Measurements from ENCODE around the gene TLCD3B.
"Not testable (repeated sequence)": the region's sequence is repeated elsewhere in the genome, so short reads cannot be mapped to it uniquely, and the experiment has no call there.

Gene TLCD3B

GRCh38 chr16:30025156-30025555 lies 5.9 kb downstream of the TLCD3B start:
- no peak for DNase-seq

GRCh38 chr16:30024451-30024850 lies 6.6 kb downstream of the TLCD3B start:
- DNase-seq, result no peak

- no peak for DNase-seq
Measured at GRCh38 chr16:30023586-30023985, 7.5 kb downstream of the TLCD3B start.

- no peak for DNase-seq
Measured at GRCh38 chr16:30022887-30023286, 8.2 kb downstream of the TLCD3B start, which contains the start of gene C16orf92. Gene C16orf92, plus strand, starts transcription at chr16:30023198. Its CDS starts 143 bp downstream, at chr16:30023341.

- no peak for DNase-seq
Measured at GRCh38 chr16:30018731-30019158, 12.3 kb downstream of the TLCD3B start.

- DNase-seq, result not testable (repeated sequence)
Measured at GRCh38 chr16:30017937-30018336, 13.1 kb downstream of the TLCD3B start.

DNA sequence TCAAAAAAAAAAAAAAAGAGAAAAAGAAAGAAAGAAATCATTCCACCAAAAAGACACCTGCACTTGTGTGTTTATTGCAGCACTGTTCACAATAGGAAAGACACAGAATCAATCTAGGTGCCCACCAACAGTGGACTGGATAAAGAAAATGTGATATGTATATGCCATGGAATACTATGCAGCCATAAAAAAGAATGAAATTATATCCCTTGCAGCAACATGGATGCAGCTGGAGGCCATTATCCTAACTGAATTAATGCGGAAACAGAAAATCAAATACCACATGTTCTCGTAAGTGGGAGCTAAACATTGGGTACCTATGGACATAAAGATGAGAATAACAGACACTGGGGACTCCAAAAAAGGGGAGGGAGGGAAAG lies 13.8 kb downstream of the TLCD3B start:
- no peak for DNase-seq

DNA sequence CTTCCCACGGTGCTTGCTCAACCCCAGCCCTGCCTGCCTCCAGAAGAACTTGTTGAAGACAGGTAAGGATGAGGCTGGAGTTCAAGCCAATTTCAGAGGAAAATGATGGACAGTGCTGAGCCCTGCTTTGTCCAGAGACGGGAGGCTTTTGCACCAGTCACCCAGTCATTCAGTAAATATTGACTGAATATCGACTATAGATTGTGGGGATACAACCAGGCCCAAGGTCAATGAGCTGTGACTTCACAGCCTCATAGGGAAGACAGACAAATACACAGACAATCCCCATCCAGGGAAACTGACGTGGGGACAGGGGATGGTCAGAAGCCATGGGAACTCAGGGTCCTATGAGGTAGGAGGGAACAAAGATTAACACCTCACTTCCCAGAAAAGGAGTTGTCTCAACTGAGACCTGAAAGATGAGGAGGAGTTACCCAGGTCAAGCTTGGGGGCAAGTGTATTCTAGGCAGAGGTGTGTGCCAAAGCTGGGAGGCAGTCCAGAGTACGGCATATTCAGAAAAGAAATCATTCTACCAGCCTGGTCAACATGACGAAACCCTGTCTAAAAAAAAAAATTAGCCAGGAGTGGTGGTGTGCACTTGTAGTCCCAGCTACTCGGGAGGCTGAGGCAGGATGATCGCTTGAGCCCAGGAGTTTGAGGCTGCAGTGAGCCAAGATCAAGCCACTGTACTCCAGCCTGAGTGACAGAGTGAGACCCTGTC lies 14.4 kb downstream of the TLCD3B start:
- no peak for DNase-seq

DNA sequence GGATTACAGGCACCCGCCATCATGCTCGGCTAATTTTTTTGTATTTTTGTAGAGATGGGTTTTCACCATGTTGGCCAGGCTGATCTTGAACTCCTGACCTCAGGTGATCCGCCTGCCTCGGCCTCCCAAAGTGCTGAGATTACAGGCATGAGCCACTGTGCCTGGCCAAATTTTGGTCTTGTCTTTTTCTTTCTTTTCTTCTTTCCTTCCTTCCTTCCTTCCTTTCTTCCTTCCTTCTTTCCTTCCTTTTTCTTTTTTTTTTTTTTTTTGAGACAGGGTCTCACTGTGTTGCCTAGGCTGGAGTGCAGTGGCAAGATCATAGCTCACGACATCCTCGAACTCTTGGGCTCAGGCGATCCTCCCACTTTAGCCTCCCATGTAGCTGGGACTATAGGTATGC lies 15.6 kb downstream of the TLCD3B start:
- DNase-seq, result not testable (repeated sequence)

DNA sequence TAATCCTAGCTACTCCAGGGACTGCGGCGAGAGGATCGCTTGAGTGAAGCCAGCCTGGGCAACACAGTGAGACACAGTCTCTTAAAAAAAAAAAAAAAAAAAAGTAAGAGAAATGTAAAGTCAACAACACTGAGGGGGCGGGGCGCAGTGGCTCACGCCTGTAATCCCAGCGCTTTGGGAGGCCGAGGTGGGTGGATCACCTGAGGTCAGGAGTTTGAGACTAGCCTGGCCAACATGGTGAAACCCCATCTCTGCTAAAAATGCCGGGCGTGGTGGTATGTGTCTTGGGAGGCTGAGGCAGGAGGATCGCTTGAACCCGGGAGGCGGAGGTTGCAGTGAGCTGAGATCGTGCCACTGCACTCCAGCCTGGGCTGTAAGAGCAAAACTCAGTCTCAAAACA lies 18.5 kb downstream of the TLCD3B start:
- DNase-seq, result not testable (repeated sequence)

- no peak for DNase-seq
Measured at GRCh38 chr16:30011714-30012504, 19.2 kb downstream of the TLCD3B start.

DNA sequence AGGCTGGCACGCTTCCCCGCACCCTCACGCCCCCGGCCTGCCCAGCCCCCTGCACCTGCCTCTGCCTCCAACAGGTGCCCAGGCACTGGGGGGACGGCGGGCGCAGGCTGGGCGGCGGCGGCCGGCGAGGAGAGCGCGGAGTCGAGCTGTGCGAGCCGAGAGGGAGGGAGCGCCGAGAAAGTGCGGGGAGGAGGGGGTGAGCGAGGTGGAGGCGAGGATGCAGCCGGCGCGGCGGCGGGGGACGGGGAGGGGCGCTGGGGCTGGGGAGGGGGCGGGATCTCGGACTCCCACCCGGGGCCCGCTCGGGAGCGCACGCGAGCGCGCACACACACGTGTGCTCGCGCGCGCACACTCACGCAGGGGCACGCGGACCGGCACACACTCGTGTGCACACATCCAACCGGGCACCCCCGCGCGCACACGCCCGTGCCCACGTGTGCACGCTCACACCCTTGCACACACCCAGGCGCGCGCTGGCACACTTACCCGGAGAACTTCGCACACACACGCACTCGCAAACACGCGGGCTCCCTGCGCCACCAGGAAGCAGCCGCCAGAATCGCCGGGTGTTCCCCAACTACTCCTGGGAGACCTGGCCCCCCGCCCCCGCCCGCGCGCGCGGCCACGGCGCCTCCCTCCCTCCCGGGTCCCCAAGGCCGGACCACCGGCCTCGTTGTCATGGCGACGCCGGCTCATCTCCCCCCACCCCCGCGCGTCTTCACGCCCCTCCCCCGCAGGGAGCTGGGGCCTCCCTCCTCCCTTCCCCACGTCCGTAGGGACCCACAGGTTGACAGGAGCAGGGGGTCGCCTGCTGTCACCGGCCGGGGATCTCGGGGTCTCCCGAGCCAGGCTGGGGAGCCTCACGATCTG lies 20.0 kb downstream of the TLCD3B start, which contains the start of gene DOC2A:
TSS of gene DOC2A (minus strand) at position 184 of the 870 bp plus-strand sequence. CDS start 805 bp downstream, outside the sequence.
- DNase-seq, result no peak

DNA sequence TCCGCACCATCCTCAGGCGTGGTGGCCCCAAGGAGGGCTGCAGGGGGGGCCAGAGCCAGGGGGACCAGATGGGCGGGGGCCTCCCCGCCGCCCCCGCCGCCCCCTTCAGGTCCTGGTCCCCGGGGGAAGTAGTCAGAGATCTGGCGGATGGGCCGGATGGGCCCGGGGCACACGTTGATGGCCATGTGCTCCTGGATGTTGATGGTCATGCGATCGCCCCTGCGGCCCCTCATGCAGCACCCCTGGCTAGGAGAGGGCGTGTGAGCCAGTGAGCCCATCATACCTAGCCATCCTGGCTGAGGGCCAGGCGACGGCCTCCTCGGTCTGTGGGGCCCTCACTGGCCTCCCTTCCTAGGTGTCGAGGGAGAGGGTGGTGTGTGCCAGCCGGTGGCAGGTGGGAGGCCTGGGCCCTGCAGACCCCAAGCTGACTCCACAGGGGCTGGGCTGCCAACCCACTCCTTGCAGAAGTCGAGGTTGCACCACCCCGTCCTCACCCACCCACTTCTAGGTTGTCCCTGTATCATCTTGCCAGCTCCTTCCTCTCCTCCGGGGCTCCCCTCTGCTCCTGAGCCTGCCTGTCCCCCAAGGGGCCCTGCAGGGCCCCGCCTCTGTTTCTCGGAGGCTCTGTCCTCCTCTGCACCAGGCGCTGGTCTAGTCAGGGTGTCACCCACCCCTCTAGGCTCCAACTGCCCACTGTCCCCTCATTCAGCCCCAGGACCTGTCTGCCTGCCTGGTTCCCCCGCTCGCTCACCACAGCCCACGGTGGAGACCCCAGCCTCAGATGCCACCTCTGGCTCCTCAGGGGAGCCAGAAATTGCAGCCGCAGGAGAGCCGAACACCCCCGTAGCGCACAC lies 20.9 kb downstream of the TLCD3B start:
- no peak for DNase-seq

- no peak for DNase-seq
Measured at GRCh38 chr16:30009085-30009862, 21.8 kb downstream of the TLCD3B start.

DNA sequence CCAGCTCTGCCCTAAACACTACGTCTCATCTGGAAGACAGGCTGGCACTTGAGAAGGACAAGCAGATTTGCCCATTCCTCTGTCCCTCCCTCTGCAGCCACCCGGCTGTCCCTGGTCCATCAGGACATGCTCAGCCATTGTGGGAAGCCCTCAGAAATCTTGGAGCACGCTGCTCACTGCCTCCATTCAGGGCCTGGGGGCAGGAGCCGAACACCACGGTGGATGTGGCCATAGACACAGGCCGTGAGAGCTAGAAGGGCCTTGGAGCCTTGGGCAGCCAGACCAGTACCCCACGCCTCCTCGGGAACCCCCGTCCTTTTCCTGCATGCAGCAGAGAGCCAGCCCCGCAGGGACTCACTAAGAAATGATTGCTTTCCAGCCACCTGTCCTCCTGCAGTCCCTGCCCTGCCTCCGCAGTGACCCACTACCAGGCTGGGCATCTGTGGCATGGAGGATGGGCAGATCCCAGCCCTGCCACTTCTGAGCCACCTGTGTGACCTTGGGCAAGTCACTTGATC lies 23.6 kb downstream of the TLCD3B start:
- no peak for DNase-seq

DNA sequence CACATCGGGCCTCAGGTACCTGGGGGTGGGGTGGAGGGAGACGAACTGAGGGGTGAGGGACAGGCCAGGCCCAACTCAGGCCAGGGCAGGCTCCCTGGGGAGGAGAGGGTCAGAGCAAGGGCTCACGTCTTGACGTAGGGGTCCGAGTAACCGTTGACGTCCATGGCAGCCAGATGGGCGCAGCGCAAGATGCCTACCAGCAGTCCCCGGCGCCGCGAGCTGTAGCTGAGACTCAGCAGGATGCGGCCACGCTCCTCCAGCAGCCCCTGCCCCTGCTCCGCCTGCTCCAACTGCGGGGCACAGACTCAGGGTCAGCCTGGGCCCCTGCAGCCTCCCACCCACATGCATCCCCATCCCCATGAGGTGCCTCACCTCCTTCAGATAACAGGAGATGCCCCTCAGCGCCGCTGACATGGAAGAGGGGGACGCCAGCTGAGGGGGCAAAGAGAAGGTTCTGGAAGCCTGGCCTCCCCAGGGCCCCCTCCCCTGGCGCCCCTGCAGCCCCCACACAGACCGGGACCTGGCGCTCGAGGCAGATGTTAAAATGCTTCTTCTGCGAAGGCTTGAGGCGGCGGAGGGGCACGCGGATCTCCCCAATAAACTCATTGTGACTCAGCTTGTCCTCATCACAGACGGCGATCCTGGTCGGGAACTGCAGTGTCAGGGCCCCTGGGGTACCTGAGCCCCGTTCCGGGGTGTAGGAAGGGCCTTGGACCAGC lies 24.3 kb downstream of the TLCD3B start:
- no peak for DNase-seq

DNA sequence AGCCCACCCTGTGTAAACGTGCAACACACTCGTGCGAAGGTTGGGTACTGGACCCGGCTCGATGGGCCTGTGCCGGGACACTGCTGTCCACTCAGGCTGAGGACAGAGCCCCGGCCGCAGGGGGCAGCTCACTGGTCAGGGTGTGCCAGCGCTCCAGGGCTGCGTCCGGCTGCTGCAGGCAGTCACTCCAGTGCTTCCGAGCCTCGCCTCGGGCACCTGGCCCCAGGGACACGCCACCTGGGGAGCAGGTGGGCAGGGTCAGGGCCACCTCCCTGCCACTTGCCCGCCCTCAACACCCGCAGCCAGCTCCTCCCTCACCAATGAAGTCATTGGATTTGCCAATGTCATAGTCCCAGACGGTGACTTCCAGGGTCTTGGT lies 25.0 kb downstream of the TLCD3B start:
- no peak for DNase-seq

GRCh38 chr16:30005341-30006094 lies 25.6 kb downstream of the TLCD3B start:
- peak; percentile 8 for DNase-seq

DNA sequence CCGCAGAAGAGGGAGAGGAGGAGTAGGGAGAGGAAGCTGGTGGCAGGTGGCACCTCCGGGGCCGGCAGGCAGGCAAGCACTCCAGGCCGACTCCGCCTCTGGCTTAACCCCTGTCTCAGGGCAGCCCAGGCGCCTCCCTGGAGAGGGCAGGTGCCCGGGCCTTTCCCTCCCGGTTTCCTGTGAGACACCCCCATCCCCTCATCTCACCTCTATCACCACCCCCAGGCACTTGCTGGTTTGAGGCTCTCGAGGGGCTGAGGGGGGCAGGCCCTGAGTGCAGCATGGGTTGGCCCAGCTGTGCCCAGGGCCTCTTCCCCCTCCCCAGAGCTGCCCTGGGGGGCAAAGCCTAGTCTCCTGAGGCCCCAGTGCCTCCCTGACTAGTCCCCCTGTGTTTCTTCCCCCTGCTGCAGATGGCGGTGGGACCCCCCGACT lies 26.2 kb downstream of the TLCD3B start:
- DNase-seq, result no peak

DNA sequence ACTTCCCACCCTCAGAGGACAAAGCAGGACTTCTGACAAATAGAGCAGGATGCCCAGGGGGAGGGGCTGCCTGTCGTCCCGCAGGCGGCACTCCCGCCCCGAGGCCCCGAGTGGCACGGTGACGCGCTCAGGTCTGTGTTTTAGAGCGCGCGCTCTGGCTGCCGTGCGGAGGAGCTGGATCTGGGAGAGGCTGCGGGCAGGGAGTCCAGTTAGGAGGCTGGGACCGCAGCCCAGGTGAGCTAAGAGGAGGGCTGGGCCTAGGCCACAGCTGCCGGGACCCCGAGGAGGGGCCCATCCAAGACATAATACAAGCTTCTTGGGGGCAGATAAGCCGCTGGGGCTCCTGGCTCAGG lies 26.7 kb downstream of the TLCD3B start:
- DNase-seq, result no peak
